NCI-H748 treated with DMSO at 0.1 percent for 48 hours (cell line): ENCODE results near the gene HSPA1A.

Source experiments
- DNase-seq: peaks from one replicate; lab custom pipeline; 2025; lab: John Stamatoyannopoulos, UW

HSPA1A gene

DNA sequence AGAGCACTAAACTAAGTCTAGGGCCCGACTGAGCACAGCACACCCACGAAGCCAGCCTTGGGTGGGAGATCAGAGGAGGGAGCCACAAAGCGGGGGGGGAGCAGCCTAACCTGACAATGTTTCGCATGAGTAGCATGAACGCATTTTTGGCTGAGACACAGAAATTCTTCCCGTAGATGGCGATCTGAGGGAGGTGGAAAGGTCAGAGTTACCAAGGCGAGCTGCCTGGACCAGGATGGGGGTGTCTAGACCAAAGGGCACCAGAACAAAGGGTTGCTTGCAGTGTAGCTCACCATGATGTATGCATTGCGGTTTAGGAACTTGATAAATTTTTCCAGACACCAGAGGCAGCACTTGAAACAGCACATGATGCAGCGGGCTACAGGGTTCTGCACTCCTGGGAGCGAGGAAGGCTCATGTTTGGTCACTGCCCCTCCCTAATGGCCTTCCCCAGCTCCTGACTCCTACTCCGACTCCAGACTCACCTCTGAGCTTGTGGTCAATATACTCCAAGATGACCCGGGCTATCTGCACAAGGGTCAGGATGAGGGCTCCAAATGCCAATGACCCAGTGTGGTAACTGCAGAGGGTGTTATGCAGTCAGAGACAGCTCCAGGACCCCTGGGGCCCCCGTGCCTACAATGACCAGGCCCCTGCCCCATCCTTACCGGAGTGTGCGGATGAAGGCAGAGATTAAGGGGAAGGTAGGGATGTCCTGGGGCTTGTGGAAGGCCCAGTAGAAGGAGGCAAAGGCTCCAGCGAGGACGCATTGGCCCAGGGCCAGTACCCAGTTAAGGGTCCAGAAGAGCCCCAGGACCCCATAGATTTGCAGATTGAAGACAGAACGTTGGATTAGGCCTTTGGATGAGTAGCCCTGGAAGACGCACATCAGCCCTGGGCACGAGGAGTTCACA is 50.1 kb downstream of the HSPA1A start:
- DNase-seq, result no peak
